ENCODE data around the gene LYZL6. TPM values are rescaled to one million over a fixed set of nuclear protein-coding genes. Genes with fewer than 3 reads are reported as not detected.

Gene LYZL6
- total and polyA plus RNA-seq, 2 of the 8 experiments (the other 6 are each of a cell fraction or from before 2014, with no cell fraction given), result not detected

GRCh38 chr17:35936063-35936462 is 7.5 kb downstream of the LYZL6 start:
- Histone ChIP-seq H3K4ac (replicated peaks; ENCODE audit: insufficient read length, low read depth, low read length) (no peak overlapping the region), H3K27me3 (replicated peaks in 1 of 4; ENCODE audit: control insufficient read depth in 3 of 4, extremely low read depth in 1 of 4, insufficient read depth in 3 of 4, low read length in 3 of 4) (no peaks in the 10 kb centered on the region), H3K79me2 (ENCODE audit: control insufficient read depth in 1 of 2, insufficient read depth in 2 of 2, low read length in 2 of 2) (no peaks in the 10 kb centered on the region), H3K14ac (ENCODE audit: insufficient read length) (no peak overlapping the region), H4K8ac (ENCODE audit: extremely low read depth, insufficient read depth, low read length) (no peak overlapping the region), H3K4me3 (ENCODE audit: extremely low read depth in 1 of 4, insufficient read depth in 2 of 4, low read depth in 3 of 4, low read length in 4 of 4) (no peak overlapping the region), H3K36me3 (ENCODE audit: control insufficient read depth in 2 of 4, insufficient read depth in 4 of 4, low read length in 3 of 4) (no peaks in the 10 kb centered on the region), H3K23ac (ENCODE audit: insufficient read length) (no peak overlapping the region), H4K91ac (replicated peaks; ENCODE audit: insufficient read length, low read length) (no peak overlapping the region), H3K9me3 (ENCODE audit: insufficient read depth in 2 of 2, low read depth in 1 of 2, low read length in 1 of 2) (no peaks in the 10 kb centered on the region), H2BK15ac (ENCODE audit: low read length) (no peak overlapping the region), H2BK120ac (replicated peaks; ENCODE audit: low read depth, low read length) (no peak overlapping the region), H3K18ac (ENCODE audit: extremely low read depth, low read length) (no peak overlapping the region; the same call in 1 of the 2 replicates), H2BK5ac (ENCODE audit: low read depth, low read length) (no peak overlapping the region), H3K23me2 (ENCODE audit: low read depth, low read length) (no peaks in the 10 kb centered on the region), H3K79me1 (ENCODE audit: low read depth, low read length) (no peaks in the 10 kb centered on the region), H3K4me2 (ENCODE audit: insufficient read depth in 1 of 2, low read depth in 2 of 2, low read length in 2 of 2) (no peak overlapping the region), H4K20me1 (replicated peaks in 1 of 2; ENCODE audit: control insufficient read depth in 1 of 2, insufficient read depth in 2 of 2, low read length in 2 of 2) (no peaks in the 10 kb centered on the region), H2BK20ac (ENCODE audit: low read length) (no peak overlapping the region), H2AFZ (ENCODE audit: low read length) (no peak overlapping the region), H3K56ac (replicated peaks; ENCODE audit: insufficient read length, low read depth, low read length) (no peak overlapping the region), H2BK12ac (ENCODE audit: low read depth, low read length) (no peak overlapping the region), H4K5ac (ENCODE audit: insufficient read length, low read depth, low read length) (no peak overlapping the region), H3K9ac (replicated peaks in 1 of 4; ENCODE audit: extremely low read depth in 1 of 4, low read depth in 3 of 4, low read length in 3 of 4) (no peak overlapping the region), H3K27ac (ENCODE audit: low read depth, low read length) (no peak overlapping the region), H2AK5ac (ENCODE audit: low read depth, low read length) (no peak overlapping the region), H3K4me1 (replicated peaks in 1 of 4; ENCODE audit: control insufficient read depth in 3 of 4, insufficient read depth in 4 of 4, low read length in 3 of 4) (peaks cover 0 to 5% (median 3%) of the 10 kb centered on the region in 4 experiments; a peak in 5 of 7 replicates)
- POLR2A ChIA-PET (ENCODE audit: partially characterized antibody), result no interaction called here
- DNase-seq (ENCODE audit: low read depth in 1 of 2, low spot score in 2 of 2) (no peak), FAIRE-seq (no peak)
- 98% methylated on average over 5 of the region's 5 CpGs; no CpG with 5 or more reads in 1 of the 2 experiments for WGBS, 2 experiments (ENCODE audit: extremely low coverage in 1 of 2, insufficient coverage in 1 of 2, insufficient read length in 1 of 2, insufficient replicate concordance in 2 of 2, low coverage in 1 of 2, low lambda C conversion rate in 2 of 2, missing lambda C conversion rate in 1 of 2)
- CTCF ChIA-PET (ENCODE audit: partially characterized antibody), result no interaction called here
- TF ChIP-seq EGR1 (IDR thresholded peaks at IDR 0.05; ENCODE audit: borderline replicate concordance, low read depth, low read length), result no peak
- no peak for TF ChIP-seq FOSL1 (IDR thresholded peaks at IDR 0.05; ENCODE audit: insufficient read depth, low read depth, low read length)
- TF ChIP-seq ZNF274 (IDR thresholded peaks at IDR 0.05; ENCODE audit: borderline replicate concordance, extremely low read depth, low read length), result no peak
- no peak for TF ChIP-seq RNF2 (IDR thresholded peaks at IDR 0.05; ENCODE audit: borderline replicate concordance, low read depth, low read length, missing control alignments, poor library complexity, severe bottlenecking)
- no peak for TF ChIP-seq GTF2F1 (IDR thresholded peaks at IDR 0.05; ENCODE audit: borderline replicate concordance, low read depth, low read length)
- no peak for TF ChIP-seq PHF8 (conservative IDR thresholded peaks at IDR 0.05; ENCODE audit: low read depth, low read length)
- TF ChIP-seq TAF1 (IDR thresholded peaks at IDR 0.05; ENCODE audit: low read depth, low read length), result no peak
- TF ChIP-seq TCF12 (IDR thresholded peaks at IDR 0.05; ENCODE audit: low read depth, low read length), result no peak
- no peak for TF ChIP-seq EP300 (IDR thresholded peaks at IDR 0.05; ENCODE audit: borderline replicate concordance in 1 of 2, low read depth in 2 of 2, low read length in 2 of 2)
- TF ChIP-seq HDAC6 (IDR thresholded peaks at IDR 0.05; ENCODE audit: low read depth, low read length), result no peak
- TF ChIP-seq TEAD4 (IDR thresholded peaks at IDR 0.05; ENCODE audit: low read depth, low read length), result no peak
- no peak for TF ChIP-seq NRF1 (IDR thresholded peaks at IDR 0.05; ENCODE audit: low read depth, low read length)
- TF ChIP-seq SP2 (IDR thresholded peaks at IDR 0.05; ENCODE audit: low read length), result no peak
- no peak for TF ChIP-seq CBX5 (IDR thresholded peaks at IDR 0.05; ENCODE audit: low read depth, low read length)
